OCI-LY3 (cell line): ENCODE measurements around the gene CHRM5.

Experiments
- CTCF ChIP-seq: fragments of 200-600, 300-600 bp; sonication (generic); IDR thresholded peaks from 2 replicates; pipeline ENCODE4 v1.5.1; 2014; ENCODE audit warnings: antibody characterized with exemption, low read length, low read depth
- EZH2phosphoT487 ChIP-seq: fragments of 200-600 bp; shearing (Covaris generic); IDR thresholded peaks from 2 replicates; pipeline ENCODE4 v1.6.1; 2018; ENCODE audit warnings: antibody characterized with exemption, mixed run types, low read depth

DNA sequence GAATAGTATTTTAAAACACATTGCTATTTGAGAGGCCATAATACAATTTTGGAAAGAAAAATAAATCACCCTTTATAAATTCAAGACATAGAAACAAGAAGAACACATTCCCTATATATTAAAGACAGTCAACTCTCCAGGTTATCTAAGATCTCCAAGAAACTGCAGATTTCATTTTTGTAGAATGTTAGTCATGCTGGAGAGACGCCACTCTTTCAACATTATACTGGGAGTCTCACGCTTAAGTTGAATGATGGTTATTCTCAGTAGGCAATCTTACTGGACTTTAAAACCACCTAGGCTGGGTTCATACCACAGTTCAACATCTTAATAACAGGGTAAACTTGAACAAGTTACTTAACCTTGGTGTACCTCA lies 3.6 kb upstream of the CHRM5 start:
- TF ChIP-seq CTCF (no peak), EZH2phosphoT487 (no peak)
